ENCODE measurements around the gene XG.

Gene XG

DNA sequence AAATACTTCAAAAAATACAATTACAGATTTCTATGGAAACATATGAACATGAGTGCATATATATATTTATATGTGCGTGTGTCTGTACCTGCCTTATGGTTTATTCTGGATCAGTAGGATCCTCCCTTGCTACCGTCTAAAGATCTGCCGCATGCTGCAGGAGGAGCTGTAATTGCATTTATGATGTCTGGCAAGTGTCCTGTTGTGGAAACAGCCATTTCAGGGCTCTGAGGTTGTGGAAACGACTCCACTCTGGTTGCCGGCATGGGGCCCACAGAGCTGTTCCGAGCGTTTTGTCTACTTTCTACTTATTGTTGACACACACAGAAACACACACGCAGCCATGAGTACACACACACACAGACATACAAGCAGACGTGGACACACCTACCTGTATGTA is 39.4 kb upstream of the XG start:
- TF ChIP-seq, protein P1, sequence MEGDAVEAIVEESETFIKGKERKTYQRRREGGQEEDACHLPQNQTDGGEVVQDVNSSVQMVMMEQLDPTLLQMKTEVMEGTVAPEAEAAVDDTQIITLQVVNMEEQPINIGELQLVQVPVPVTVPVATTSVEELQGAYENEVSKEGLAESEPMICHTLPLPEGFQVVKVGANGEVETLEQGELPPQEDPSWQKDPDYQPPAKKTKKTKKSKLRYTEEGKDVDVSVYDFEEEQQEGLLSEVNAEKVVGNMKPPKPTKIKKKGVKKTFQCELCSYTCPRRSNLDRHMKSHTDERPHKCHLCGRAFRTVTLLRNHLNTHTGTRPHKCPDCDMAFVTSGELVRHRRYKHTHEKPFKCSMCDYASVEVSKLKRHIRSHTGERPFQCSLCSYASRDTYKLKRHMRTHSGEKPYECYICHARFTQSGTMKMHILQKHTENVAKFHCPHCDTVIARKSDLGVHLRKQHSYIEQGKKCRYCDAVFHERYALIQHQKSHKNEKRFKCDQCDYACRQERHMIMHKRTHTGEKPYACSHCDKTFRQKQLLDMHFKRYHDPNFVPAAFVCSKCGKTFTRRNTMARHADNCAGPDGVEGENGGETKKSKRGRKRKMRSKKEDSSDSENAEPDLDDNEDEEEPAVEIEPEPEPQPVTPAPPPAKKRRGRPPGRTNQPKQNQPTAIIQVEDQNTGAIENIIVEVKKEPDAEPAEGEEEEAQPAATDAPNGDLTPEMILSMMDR (IDR thresholded peaks at IDR 0.05; ENCODE audit: insufficient read depth, low read length) = no peak
- TF ChIP-seq SPI1 (IDR thresholded peaks at IDR 0.05; ENCODE audit: borderline replicate concordance, low read depth) (no peak), GABPA (IDR thresholded peaks at IDR 0.05; ENCODE audit: low read depth) (no peak), POLR2AphosphoS5 (IDR thresholded peaks at IDR 0.05; ENCODE audit: low read depth) (no peak)
- TF ChIP-seq, protein P2, sequence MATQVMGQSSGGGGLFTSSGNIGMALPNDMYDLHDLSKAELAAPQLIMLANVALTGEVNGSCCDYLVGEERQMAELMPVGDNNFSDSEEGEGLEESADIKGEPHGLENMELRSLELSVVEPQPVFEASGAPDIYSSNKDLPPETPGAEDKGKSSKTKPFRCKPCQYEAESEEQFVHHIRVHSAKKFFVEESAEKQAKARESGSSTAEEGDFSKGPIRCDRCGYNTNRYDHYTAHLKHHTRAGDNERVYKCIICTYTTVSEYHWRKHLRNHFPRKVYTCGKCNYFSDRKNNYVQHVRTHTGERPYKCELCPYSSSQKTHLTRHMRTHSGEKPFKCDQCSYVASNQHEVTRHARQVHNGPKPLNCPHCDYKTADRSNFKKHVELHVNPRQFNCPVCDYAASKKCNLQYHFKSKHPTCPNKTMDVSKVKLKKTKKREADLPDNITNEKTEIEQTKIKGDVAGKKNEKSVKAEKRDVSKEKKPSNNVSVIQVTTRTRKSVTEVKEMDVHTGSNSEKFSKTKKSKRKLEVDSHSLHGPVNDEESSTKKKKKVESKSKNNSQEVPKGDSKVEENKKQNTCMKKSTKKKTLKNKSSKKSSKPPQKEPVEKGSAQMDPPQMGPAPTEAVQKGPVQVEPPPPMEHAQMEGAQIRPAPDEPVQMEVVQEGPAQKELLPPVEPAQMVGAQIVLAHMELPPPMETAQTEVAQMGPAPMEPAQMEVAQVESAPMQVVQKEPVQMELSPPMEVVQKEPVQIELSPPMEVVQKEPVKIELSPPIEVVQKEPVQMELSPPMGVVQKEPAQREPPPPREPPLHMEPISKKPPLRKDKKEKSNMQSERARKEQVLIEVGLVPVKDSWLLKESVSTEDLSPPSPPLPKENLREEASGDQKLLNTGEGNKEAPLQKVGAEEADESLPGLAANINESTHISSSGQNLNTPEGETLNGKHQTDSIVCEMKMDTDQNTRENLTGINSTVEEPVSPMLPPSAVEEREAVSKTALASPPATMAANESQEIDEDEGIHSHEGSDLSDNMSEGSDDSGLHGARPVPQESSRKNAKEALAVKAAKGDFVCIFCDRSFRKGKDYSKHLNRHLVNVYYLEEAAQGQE (IDR thresholded peaks at IDR 0.05; ENCODE audit: insufficient replicate concordance, low read depth) = no peak
- DNase-seq (ENCODE audit: low read depth in 1 of 2, low spot score in 1 of 2) = no peak
- Histone ChIP-seq H3K4me3 (replicated peaks; ENCODE audit: insufficient read depth, low read length) (no peak overlapping the region), H3K27me3 (ENCODE audit: insufficient read depth, poor library complexity, severe bottlenecking) (no peaks in the 10 kb centered on the region), H3K27ac (replicated peaks) (no peak overlapping the region)

DNA sequence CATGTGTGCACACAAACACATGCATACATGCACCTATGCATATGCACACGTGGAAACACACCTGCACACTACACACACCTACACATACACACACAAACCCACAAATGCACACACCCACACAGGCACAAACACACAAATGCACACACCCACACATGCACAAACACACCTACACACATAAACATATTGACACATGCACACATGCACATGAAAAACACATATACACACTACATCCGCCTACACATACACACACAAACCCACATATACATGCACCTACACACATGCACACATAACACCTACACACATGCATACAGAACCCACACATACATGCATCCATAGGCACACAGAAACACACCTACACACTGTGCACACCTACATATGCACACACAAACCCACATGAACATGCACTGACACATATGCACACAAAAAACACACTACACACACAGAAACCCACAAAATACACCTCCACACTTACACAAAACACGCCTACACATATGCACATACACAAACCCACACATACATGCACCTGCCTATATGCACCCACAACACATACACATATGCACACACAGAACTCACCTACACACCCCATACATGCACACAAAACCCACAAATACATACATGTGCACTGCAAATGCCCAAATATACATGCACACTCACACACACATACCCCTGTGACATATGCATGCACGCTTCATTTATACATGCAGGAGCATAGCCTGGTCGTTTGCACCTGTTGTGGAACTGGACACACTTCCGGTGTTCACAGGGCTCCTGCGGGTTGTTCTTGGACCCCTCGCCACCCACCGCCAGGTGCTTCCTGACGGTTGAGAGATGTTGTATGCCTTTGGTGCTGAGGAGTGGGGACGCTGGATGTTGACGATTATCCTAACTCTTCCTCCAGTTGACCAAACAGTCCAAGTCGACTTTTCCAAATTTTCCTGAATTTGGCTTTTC is 38.7 kb upstream of the XG start:
- Histone ChIP-seq H3K4me3 (replicated peaks; ENCODE audit: insufficient read depth, low read length) (no peak overlapping the region), H3K27ac (replicated peaks) (no peak overlapping the region)
- no peak for TF ChIP-seq POLR2AphosphoS5 (IDR thresholded peaks at IDR 0.05; ENCODE audit: low read depth)
- TF ChIP-seq, protein P2 (IDR thresholded peaks at IDR 0.05; ENCODE audit: insufficient replicate concordance, low read depth) = no peak
- TF ChIP-seq SPI1 (IDR thresholded peaks at IDR 0.05; ENCODE audit: borderline replicate concordance, low read depth) = no peak
- TF ChIP-seq, protein P1 (IDR thresholded peaks at IDR 0.05; ENCODE audit: insufficient read depth, low read length) = no peak
- no peak for TF ChIP-seq GABPA (IDR thresholded peaks at IDR 0.05; ENCODE audit: low read depth)

DNA sequence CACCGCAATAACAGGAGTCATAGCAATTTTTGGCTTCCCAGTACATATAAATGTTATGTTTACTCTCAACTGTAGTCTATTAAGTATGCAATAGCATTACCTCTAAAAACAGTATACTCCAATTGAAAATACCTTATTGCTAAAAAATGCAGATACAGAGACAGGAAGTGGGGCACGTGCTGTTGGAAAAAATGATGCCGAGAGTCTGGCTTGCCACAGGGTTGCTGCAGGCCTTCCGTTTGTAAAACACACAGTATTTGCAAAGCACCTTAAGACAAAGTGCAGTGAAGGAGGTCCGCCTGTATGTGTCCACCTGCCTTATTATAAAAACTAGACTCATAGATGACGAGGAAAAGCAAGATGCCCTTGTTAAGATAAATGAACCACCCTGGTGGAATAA is 37.3 kb upstream of the XG start:
- DNase-seq (ENCODE audit: low read depth in 1 of 2, low spot score in 1 of 2) = no peak
- TF ChIP-seq POLR2AphosphoS5 (IDR thresholded peaks at IDR 0.05; ENCODE audit: low read depth) (no peak), GABPA (IDR thresholded peaks at IDR 0.05; ENCODE audit: low read depth) (no peak), SPI1 (IDR thresholded peaks at IDR 0.05; ENCODE audit: borderline replicate concordance, low read depth) (no peak)
- TF ChIP-seq, protein P2 (IDR thresholded peaks at IDR 0.05; ENCODE audit: insufficient replicate concordance, low read depth) = no peak
- TF ChIP-seq, protein P1 (IDR thresholded peaks at IDR 0.05; ENCODE audit: insufficient read depth, low read length) = no peak
- H3K4me3 ChIP-seq (replicated peaks; ENCODE audit: insufficient read depth, low read length) = no peak overlapping the region
- H3K27ac ChIP-seq (replicated peaks) = no peak overlapping the region
- H3K27me3 ChIP-seq (ENCODE audit: insufficient read depth, poor library complexity, severe bottlenecking) = no peaks in the 10 kb centered on the region

More for the DNA sequence above, 38.7 kb upstream of the XG start:
- DNase-seq (ENCODE audit: low read depth in 1 of 2, low spot score in 1 of 2) = no peak
- H3K27me3 ChIP-seq (ENCODE audit: insufficient read depth, poor library complexity, severe bottlenecking) = no peaks in the 10 kb centered on the region

All from HL-60 (cell line).